D721Med (cell line): ENCODE data around the gene STIP1.

Source experiments
- DNase-seq: peaks from one replicate; pipeline ENCODE4 v3.0.0; 2011; ENCODE audit warnings: low spot score; ENCODE audit not compliant: insufficient read length
- FAIRE-seq: peaks from 2 replicates; lab custom pipeline; 2011; peaks lifted over from hg19 to GRCh38; lab: Jason Lieb, UNC
- CTCF ChIP-seq: IDR thresholded peaks from 2 replicates; pipeline ENCODE4 v1.5.1; 2012; ENCODE audit warnings: mild to moderate bottlenecking, control low read depth; ENCODE audit not compliant: insufficient read depth; ENCODE audit errors: missing control alignments

The STIP1 gene

GRCh38 chr11:64253481-64253880 is 67.5 kb downstream of the STIP1 start:
- no peak for DNase-seq
- no peak for FAIRE-seq
- no peak for TF ChIP-seq CTCF
